Esophagus squamous epithelium (tissue), 5 donors: Measurements from ENCODE around the gene FGF8. TPM values are rescaled to one million over a fixed set of nuclear protein-coding genes. Genes with fewer than 3 reads are reported as not detected.

Experiments
- DNase-seq: peaks from one replicate; lab custom pipeline; 2025; lab: John Stamatoyannopoulos, UW
- H3K27ac ChIP-seq, 4 donors: fragments of 200-600 bp; sonication (generic); one replicate each; pipeline ENCODE4 v1.5.1; 2016 to 2019; ENCODE audit warnings: mild to moderate bottlenecking in 1 of 4
- H3K27me3 ChIP-seq, 4 donors: fragments of 200-600 bp; sonication (generic); 1 replicate in 3 of 4; 2 replicates in 1 of 4; pipeline versions ENCODE4 v1.5.1 to v1.6.0; 2017 to 2021; ENCODE audit warnings: antibody characterized with exemption in 1 of 4
- H3K36me3 ChIP-seq, 3 donors: fragments of 200-600 bp; sonication (generic); one replicate each; pipeline ENCODE4 v1.5.1; 2016 to 2019
- H3K4me1 ChIP-seq, 3 donors: fragments of 200-600 bp; sonication (generic); one replicate each; pipeline ENCODE4 v1.5.1; 2017 to 2019
- H3K4me3 ChIP-seq, 4 donors: fragments of 200-600 bp; sonication (generic); 1 replicate in 3 of 4; 2 replicates in 1 of 4; pipeline ENCODE4 v1.5.1; 2016 to 2019; ENCODE audit warnings: mild to moderate bottlenecking in 2 of 4, moderate library complexity in 1 of 4
- H3K9me3 ChIP-seq, 3 donors: fragments of 200-600 bp; sonication (generic); one replicate each; pipeline ENCODE4 v1.5.1; 2016 to 2019
- POLR2A ChIP-seq, 4 donors: fragments of 450-650 bp; IDR thresholded peaks; one replicate each; pipeline ENCODE4 v1.6.1; 2017; ENCODE audit warnings: antibody characterized with exemption in 4 of 4, mild to moderate bottlenecking in 4 of 4, moderate library complexity in 3 of 4
- WGBS, 2 donors: methylation state at CpG; one replicate each; pipeline ENCODE4 v1.1.5; 2018; 5-methylcytosine and 5-hydroxymethylcytosine counted together
- intact Hi-C: fragments of 100-400 bp; cut with DNase I; formaldehyde crosslinking; loops from one replicate; pipeline ENCODE4 v1.15.0; 2022
- total RNA-seq, 4 donors: library from RNA; depleted of rRNA; stranded (reverse); fragments of >200 nt; gene quantifications; one replicate each; pipeline ENCODE4 v1.1.0, GENCODE V29; 2016
- TF ChIP-seq, protein P1 (sequence below), 6 experiments: fragments of 450-650 bp in 4 of 6; fragments of 200-600 bp in 2 of 6; sonication (generic) in 2 of 6; IDR thresholded peaks; one replicate each; pipeline ENCODE4 v1.5.1; 2016 to 2019; ENCODE audit warnings: antibody characterized with exemption in 6 of 6, mild to moderate bottlenecking in 4 of 6, moderate library complexity in 4 of 6
- donor health status: DM: yes; HTN: yes; CAD: no.

FGF8 gene
- total RNA-seq, 4 donors from 2014 or later, result not detected

DNA sequence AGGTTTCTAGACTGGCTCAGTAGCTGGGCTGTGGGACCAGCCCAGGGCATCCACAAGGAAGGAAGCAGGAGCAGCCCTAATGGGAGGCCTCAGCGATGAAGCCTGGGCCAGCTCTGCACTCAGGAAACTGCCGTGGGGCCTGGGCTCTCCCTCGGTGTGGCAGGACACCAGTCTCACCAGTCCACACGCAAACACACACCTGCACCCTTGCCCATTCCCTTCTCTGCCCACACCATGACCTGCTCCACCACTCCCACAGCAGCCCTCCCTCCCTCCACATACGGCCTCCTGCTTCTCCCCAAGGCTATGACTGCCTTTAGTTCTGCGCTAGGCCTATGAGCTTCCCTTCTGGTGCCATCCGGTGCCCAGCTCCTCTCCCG is 7.1 kb downstream of the FGF8 start:
- intact Hi-C loops, result no loop called here
- H3K4me3 ChIP-seq, result no peak overlapping the region
- H3K36me3 ChIP-seq, result no peaks in the 10 kb centered on the region
- 81 to 88% methylated on average over 7 to 8 of the region's 8 CpGs for WGBS, 2 donors
- H3K4me1 ChIP-seq, result peaks cover 0 to 6% (median 0%) of the 10 kb centered on the region in 3 donors
- H3K9me3 ChIP-seq, result no peaks in the 10 kb centered on the region
- TF ChIP-seq, protein P1, sequence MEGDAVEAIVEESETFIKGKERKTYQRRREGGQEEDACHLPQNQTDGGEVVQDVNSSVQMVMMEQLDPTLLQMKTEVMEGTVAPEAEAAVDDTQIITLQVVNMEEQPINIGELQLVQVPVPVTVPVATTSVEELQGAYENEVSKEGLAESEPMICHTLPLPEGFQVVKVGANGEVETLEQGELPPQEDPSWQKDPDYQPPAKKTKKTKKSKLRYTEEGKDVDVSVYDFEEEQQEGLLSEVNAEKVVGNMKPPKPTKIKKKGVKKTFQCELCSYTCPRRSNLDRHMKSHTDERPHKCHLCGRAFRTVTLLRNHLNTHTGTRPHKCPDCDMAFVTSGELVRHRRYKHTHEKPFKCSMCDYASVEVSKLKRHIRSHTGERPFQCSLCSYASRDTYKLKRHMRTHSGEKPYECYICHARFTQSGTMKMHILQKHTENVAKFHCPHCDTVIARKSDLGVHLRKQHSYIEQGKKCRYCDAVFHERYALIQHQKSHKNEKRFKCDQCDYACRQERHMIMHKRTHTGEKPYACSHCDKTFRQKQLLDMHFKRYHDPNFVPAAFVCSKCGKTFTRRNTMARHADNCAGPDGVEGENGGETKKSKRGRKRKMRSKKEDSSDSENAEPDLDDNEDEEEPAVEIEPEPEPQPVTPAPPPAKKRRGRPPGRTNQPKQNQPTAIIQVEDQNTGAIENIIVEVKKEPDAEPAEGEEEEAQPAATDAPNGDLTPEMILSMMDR (IDR thresholded peaks at IDR 0.05), result no peak
- H3K27me3 ChIP-seq, result peaks cover 6 to 97% (median 12%) of the 10 kb centered on the region in 4 donors
- no peak for DNase-seq
- no peak overlapping the region for H3K27ac ChIP-seq

DNA sequence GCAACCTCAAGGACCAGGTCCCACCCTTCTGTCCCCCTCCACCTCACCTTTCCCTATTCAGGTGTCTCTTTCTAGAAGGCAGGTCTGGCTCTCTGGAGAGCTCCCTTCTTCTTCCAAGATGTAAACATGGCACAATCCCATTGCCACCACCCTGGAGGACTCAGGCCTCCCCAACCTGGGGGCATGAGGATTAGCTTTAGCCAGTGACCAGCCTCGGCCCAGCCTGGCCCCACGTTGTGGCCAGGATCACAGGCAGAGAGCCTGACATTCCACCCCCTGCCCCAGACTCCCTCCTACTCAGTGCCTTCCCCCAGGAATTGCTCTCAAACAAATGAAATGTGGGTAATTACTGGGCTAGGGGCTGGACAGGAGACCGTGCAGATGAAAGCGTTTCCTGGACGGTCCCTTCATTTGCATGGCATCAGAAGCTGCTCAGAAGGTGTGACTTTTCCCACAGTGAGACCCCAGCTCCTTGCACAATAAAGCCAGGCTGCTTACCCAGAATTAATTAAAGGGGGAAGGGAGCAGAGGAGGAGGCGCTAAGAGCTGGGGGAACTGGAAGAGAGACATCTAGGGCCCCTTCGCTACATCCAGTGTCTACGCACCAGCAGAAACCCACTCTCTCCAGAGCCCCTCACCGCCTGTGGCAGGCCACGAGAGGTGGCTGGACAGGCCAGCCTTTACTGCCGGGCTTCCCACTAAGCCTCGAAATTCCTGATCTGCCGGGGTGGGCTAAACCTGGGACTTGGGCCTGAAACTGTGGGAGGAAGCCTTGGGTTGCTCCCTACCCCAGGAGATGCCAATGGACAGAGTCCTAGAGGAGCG is 7.7 kb downstream of the FGF8 start:
- intact Hi-C loops, result no loop called here
- Histone ChIP-seq H3K9me3 (no peaks in the 10 kb centered on the region), H3K4me3 (no peak overlapping the region), H3K27ac (no peak overlapping the region), H3K27me3 (peaks cover 1 to 97% (median 10%) of the 10 kb centered on the region in 4 donors), H3K36me3 (no peaks in the 10 kb centered on the region), H3K4me1 (no peaks in the 10 kb centered on the region)
- no peak for DNase-seq
- TF ChIP-seq POLR2A (IDR thresholded peaks at IDR 0.05), result no peak
- TF ChIP-seq, protein P1 (IDR thresholded peaks at IDR 0.05), result no peak
- 23 to 79% methylated on average over 4 to 9 of the region's 14 CpGs for WGBS, 2 donors

DNA sequence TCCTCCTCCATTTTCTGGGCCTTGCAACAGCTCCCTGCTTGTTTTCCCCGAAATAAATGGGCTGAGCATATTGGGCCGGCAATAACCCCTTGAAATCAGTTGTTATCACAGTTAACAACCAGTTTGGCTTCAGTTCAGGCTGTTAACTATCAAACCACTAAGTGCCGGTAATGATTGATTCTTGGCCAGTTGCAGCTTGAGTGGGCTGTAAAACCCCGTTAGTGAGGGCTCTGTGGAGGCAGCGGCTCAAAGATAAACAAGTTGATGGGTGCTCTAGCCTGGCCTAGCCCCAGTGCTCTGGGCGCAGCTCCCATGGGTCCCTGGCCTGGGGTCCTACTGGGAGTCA is 8.3 kb downstream of the FGF8 start:
- no peak overlapping the region for H3K27ac ChIP-seq
- H3K36me3 ChIP-seq, result no peaks in the 10 kb centered on the region
- 50 to 62% methylated on average over 4 to 6 of the region's 6 CpGs for WGBS, 2 donors
- H3K27me3 ChIP-seq, result peaks cover 0 to 93% (median 7%) of the 10 kb centered on the region in 4 donors
- H3K9me3 ChIP-seq, result no peaks in the 10 kb centered on the region
- intact Hi-C loops, result no loop called here
- H3K4me1 ChIP-seq, result no peaks in the 10 kb centered on the region
- no peak overlapping the region for H3K4me3 ChIP-seq
- TF ChIP-seq, protein P1 (IDR thresholded peaks at IDR 0.05), result no peak
- TF ChIP-seq POLR2A (IDR thresholded peaks at IDR 0.05), result no peak
- DNase-seq, result no peak

DNA sequence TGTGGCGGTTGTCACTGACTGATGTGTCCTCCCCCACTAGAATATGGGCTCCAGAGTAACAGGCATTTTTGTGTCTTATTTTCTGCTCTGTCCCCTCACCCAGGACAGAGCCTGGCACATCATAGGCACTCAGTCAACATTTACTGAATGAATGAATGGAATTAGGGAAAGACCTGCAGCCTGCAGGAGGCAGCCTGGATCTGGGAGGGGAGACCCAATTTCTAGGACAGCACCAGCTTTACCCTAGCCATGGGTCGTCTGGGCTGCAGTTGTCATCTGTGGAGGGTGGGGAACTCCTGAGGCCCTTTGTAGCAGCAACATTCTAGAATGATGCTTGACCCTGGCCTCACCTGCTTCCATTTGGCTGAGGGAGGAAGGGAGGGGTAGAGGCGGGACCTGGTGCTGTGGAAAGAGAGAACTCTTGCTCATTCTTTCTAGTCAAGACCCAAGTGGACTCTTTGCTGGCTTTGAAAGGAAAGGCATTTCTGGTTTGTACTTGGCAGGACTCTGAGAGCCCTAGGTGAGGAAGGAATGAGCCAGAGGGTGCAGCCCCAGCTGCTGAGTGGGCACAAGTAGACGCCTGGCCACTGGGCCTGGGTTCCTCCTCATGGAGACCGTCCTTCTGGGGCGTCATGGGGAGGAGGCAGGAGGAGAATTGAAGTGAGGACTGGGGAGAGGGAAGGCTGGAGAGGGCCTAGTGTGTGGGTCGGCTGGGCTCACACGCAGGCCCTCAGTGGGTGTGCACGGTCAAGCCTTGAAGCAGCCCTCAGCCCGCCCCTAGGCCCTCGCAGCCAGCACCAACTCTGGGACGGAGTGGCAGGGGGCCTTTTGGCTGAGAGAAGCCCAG is 8.9 kb downstream of the FGF8 start:
- H3K27ac ChIP-seq, result no peak overlapping the region
- WGBS, 2 donors, result 79 to 81% methylated on average over 3 to 8 of the region's 12 CpGs
- H3K4me3 ChIP-seq, result no peak overlapping the region
- H3K27me3 ChIP-seq, result peaks cover 0 to 91% (median under 1%) of the 10 kb centered on the region in 4 donors
- TF ChIP-seq POLR2A (IDR thresholded peaks at IDR 0.05), result no peak
- TF ChIP-seq, protein P1 (IDR thresholded peaks at IDR 0.05), result no peak
- no peaks in the 10 kb centered on the region for H3K9me3 ChIP-seq
- no peak for DNase-seq
- no peaks in the 10 kb centered on the region for H3K36me3 ChIP-seq
- intact Hi-C loops, result no loop called here
- H3K4me1 ChIP-seq, result no peaks in the 10 kb centered on the region

DNA sequence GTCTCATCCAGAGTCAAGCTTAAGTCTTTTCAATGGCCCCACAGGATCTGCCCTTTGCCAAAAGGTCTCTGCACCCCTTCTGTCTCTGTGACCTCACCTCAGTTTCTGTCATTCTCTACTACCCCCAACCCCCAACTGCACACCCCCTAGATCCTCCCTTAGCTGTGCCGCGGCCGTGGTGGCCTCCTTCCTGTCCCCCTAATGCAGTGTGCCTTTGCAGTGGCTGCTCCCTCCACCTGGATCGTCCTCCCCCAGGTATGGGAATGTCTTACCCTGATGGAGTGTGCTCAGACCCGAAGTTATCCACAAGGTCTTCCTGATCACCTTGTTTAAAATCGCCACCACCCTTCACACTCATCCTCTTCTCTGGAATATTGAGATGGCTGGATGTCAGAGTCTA is 9.6 kb downstream of the FGF8 start:
- TF ChIP-seq POLR2A (IDR thresholded peaks at IDR 0.05), result no peak
- TF ChIP-seq, protein P1 (IDR thresholded peaks at IDR 0.05), result no peak
- no peak overlapping the region for H3K27ac ChIP-seq
- intact Hi-C loops, result no loop called here
- H3K27me3 ChIP-seq, result peaks cover 0 to 87% (median 0%) of the 10 kb centered on the region in 4 donors
- DNase-seq, result no peak
- H3K9me3 ChIP-seq, result no peaks in the 10 kb centered on the region
- no peaks in the 10 kb centered on the region for H3K4me1 ChIP-seq
- H3K4me3 ChIP-seq, result no peak overlapping the region
- no peaks in the 10 kb centered on the region for H3K36me3 ChIP-seq
- 80 to 83% methylated on average over 6 of the region's 6 CpGs for WGBS, 2 donors
